Thyroid gland (tissue), 4 donors: ENCODE measurements around the gene PDE4A.

Source experiments
- POLR2A ChIP-seq, 2 donors: fragments of 450-650 bp; IDR thresholded peaks; one replicate each; pipeline ENCODE4 v1.6.1; 2017; ENCODE audit warnings: antibody characterized with exemption in 2 of 2, mild to moderate bottlenecking in 2 of 2, moderate library complexity in 1 of 2
- TF ChIP-seq, protein P1 (sequence below), 6 experiments: fragments of 200-600 bp in 3 of 6; fragments of 450-650 bp in 3 of 6; sonication (generic) in 3 of 6; IDR thresholded peaks; one replicate each; pipeline ENCODE4 v1.5.1; 2016 to 2019; ENCODE audit warnings: antibody characterized with exemption in 6 of 6, mild to moderate bottlenecking in 2 of 6, inconsistent platforms in 1 of 6, moderate library complexity in 1 of 6

DNA sequence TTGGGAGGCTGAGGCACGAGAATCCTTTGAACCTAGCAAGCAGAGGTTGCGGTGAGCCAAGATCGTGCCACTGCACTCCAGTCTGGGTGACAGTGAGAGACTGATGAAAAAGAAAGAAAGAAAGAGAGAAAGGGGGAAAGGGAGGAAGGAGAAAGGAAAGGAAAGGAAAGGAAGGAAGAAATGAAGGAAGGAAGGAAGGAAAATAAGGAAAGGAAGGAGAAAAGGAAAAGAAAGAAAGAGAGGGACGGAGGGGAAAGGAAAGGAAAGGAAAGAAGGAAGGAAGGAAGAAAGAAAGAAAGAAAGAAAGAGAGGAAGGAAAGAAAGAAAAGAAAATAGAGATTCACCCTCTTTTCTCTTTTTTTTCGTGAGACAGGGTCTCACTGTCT is 8.7 kb downstream of the PDE4A start:
- TF ChIP-seq POLR2A (IDR thresholded peaks at IDR 0.05): no peak
- TF ChIP-seq, protein P1, sequence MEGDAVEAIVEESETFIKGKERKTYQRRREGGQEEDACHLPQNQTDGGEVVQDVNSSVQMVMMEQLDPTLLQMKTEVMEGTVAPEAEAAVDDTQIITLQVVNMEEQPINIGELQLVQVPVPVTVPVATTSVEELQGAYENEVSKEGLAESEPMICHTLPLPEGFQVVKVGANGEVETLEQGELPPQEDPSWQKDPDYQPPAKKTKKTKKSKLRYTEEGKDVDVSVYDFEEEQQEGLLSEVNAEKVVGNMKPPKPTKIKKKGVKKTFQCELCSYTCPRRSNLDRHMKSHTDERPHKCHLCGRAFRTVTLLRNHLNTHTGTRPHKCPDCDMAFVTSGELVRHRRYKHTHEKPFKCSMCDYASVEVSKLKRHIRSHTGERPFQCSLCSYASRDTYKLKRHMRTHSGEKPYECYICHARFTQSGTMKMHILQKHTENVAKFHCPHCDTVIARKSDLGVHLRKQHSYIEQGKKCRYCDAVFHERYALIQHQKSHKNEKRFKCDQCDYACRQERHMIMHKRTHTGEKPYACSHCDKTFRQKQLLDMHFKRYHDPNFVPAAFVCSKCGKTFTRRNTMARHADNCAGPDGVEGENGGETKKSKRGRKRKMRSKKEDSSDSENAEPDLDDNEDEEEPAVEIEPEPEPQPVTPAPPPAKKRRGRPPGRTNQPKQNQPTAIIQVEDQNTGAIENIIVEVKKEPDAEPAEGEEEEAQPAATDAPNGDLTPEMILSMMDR (IDR thresholded peaks at IDR 0.05): no peak
